Stimulated activated CD8-positive, alpha-beta memory T cell treated with anti-CD3 and anti-CD28 coated beads, Interleukin-2, amount 100 ng/mL, for 48 hours (primary cell): Measurements from ENCODE around the gene ATOSB.

Experiments used
- DNase-seq, 2 donors: peaks; one replicate each; pipeline ENCODE4 v3.0.0-alpha.2; 2020; ENCODE audit warnings: low read depth in 2 of 2

ATOSB gene

DNA sequence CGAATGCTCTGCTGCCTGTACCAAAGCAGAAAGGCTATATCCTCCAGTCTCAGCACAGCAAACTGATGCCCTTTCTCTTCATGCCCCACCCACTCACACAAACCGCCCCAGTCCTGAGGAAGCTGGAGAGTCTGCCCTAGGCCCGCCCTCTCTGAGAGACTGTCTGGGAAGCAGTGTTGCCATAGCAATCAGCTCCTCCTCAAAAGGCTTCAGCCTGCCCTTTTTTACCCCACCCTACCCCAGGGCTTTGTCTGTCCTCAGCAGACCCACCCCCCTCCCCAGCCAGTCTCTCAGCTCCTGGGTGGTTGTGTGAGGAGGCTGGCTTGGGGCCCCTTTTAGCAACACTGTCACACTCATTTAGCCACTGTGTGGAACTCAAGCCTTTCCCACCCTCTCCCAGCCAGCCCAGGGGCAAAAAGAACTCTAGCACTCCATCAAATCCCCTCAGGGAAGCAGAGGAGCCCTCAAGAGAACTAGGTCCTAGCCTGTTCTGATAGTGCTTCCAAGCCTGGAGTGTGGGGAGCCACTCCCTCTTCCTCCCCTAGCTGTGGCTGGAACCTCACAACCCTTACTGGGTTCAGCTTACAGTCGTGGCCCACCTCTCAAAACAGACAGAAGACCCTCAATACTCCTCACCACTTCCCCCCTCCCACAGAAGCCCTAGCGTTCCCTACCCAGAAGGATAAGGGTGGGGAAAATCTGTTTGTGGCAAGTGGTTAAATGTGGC is 1.4 kb downstream of the ATOSB start:
- peak; percentile 57 to 60 for DNase-seq

GRCh38 chr9:35112257-35113020 is 3.2 kb downstream of the ATOSB start:
- DNase-seq: no peak

- DNase-seq: peak; percentile 91 to 93
Observed at GRCh38 chr9:35111001-35111933, 4.4 kb downstream of the ATOSB start.

DNA sequence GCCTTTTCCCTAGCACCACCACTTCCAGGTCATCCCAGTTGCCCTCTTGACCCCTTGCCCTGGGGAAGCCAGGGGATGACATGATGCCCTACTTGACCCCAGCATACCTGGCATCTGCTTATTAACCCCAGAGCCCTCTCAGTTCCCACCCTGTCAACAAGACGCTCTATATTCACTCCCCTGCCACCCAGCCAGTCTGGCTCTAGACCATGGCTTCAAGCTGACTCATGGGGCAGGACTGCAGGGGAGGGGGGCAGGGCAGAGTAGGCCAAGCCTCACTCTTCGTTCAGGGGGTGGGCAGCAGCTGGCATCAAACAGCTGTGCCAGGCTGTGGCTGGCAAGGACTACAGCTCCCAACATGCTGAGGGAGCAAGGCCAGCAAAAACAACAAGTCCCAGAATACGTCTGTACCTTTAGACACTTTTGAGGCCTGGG is 5.3 kb downstream of the ATOSB start:
- no peak for DNase-seq

- DNase-seq: no peak
Observed at GRCh38 chr9:35108946-35109575, 6.6 kb downstream of the ATOSB start.

DNA sequence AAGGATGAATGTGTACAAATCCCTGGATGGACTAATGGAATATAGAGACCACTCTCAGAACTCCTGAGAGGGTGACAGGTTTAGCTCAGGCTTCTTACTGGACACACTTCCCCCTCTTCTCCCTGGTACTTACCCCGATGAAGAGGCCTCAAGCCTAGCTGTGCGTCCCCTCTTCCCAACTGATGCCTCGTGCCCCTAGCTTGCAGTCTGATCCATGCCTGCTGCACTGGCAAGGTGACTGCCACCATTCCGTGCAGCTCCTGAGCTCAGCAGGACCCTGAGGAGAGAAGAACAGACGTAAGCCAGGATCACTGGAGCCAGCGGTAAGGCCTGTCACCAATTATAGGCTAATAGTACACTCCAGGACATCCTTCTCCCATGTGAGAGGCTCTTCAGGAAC is 7.2 kb downstream of the ATOSB start:
- no peak for DNase-seq

- DNase-seq: no peak
Observed at GRCh38 chr9:35107297-35108290, 8.1 kb downstream of the ATOSB start.

DNA sequence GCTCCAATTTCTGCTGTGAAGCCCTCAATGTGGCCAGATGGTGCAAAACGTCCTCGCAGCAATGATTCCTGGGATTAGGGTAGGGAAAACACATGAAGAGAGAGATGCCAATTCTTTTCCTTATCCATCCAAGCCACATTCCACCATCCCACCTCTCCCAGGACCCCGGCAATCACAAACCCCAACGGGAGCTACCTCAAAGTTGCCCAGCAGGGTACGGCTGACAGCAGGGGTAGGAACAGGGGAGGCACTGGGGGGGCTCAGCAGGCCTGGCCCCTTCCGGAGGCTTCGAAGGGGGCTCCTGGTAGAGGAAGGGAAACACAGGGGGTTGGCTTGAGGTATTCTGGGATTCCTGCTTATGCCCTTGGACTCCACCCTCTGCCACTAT is 9.3 kb downstream of the ATOSB start:
- DNase-seq: no peak

DNA sequence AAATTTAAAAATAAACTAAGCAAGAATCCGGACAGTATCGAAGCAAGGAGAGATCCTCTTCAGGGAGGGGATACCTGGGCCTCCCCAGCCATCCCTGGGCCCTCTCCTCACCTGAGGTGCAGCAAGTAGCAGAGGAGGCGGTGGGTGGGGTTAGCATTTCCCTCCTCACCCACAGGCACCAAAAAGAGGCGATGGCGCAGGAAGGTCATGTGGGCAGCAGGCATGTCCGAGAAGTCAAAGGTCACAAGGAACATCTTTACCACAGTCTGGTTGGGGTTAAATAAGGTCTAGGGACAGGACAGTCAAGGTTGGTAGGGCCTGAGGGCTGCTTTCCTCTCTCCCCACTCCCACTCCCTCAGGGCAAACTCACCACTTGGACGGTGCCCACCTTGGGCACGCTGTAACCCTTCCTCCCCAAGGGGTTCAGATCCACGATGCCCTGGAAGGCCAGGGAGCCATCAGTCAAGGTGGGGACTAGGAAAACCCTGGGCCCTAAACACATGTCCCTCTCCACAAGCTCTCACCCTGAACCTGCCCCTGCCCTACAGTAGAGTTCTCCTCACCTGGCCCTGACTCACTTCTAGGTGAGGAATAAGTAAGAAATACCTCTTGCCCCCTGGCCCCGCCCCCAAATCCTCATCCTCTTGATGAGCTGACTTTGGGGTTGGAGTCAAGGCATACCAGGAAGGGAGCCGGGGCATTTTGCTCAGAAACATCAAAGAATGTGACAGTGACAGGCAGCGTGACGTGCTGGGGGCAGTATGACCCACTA is 9.9 kb downstream of the ATOSB start:
- DNase-seq: no peak

GRCh38 chr9:35105126-35105525 is 10.5 kb downstream of the ATOSB start:
- DNase-seq: no peak

DNA sequence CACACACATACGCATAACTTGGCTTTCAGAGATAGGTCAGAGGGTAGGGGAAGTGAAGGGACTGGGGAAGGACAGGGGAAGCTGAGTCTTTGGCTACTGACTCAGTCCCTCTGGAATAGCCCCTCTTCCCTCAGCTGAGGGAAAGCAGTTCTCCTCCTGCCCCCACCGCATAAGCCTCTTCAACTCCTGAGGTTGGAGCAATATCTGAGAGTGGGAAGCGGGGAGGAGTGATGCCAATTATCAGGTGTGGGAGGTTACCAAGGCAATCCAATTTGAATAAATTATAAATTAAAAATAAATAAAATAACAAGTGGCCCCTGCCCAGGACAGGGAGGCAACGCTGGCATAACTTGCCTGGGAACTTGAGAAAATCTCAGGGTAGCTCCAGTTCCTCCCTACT is 11.1 kb downstream of the ATOSB start:
- DNase-seq: no peak

DNA sequence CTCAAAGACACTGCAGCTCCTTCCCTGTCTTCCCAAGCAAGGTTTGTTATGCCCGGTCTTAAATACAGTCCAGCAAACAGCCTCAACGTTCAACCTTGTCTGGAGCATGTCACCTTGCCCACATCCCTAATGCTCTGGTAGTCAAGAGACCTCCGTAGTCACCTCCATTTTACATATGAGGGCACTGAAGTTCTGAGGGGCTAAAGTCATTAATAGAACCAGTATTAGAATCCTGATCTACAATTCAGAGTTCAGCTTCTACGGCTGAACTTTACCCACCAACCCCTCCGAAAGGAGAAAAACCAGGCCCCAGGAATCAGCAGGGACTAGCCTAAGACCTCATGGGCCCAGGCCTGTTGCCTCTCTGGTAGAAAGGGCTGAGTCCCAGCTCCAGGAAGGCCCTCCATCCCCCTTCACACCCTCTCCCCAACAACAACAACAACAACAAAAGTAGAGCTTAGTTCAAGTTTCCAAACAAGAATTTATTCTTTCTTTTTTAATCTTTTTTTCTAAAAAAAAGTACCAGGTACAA is 11.9 kb downstream of the ATOSB start:
- DNase-seq: no peak

- peak; percentile 82 to 87 for DNase-seq
Observed at GRCh38 chr9:35102769-35103659, 12.6 kb downstream of the ATOSB start, which contains the start of gene STOML2. Gene STOML2, minus strand, starts transcription at chr9:35103131. Its CDS starts 37 bp downstream, at chr9:35103094.

DNA sequence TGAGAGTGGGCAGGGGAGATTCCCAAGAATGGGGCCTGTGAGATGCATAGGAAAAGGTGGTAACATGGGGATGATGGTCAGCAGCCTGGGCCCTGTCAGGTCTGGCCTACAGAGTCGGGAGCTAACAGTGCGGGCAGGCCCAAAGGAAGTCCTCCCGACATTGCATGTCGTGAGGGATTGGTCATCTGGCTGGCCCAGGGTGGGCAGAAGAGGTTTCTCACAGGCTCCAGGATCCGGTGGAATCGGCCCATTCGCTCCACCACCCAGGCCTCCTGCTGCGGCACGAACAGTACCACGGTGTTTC is 13.2 kb downstream of the ATOSB start:
- no peak for DNase-seq

GRCh38 chr9:35097573-35097972 is 18.1 kb downstream of the ATOSB start:
- no peak for DNase-seq

DNA sequence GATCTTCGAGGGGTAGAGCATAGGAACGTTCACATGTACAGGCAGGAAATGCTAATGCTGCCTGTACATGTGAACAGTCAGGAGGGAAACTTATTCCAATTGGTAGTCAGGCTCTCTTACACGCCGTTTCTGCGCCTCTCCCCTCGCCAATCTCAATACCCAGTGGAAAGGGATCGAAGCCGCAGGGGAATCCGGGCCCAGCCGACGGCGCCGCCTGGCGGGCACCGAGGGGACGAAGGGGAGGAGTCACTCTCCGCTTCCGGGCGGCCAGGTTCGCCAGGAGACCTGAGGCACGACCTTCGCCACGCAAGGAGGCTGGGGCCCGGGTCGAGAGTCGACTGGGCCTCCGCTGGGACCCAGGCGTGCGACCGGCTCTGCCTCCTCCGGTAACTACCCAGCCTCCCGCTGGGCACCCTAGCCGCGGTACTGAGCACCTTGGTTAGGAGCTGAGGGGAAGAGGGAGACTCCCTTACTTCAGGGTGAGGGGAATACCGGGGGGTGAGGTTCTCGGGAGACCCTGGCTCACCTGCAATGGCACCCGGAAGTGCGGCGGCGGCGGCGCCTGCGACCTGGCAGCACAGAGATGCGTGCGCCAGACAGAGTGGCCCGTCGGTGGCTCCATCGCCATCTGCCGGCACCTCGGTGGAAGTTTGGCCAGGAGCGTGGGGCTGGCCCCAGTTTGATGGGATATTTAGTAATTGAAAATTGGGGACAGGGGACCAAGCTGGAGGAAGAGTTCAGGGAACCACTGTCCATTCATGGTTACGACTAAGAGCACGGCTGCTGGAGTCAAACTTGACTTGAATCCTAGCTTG is 19.4 kb downstream of the ATOSB start, which contains the start of gene PIGO:
PIGO (minus strand) TSS at position 557 of the 815 bp plus-strand sequence. CDS start 1,026 bp downstream, outside the sequence.
- peak; percentile 81 to 85 for DNase-seq

GRCh38 chr9:35091536-35091935 is 24.1 kb downstream of the ATOSB start:
- no peak for DNase-seq
